Hippocampal formation (tissue), 2 donors: ENCODE results near the gene EHBP1.

Experiments used
- DNase-seq, 2 donors: peaks; one replicate each; lab custom pipeline; 2025; lab: John Stamatoyannopoulos, UW

Gene EHBP1

DNA sequence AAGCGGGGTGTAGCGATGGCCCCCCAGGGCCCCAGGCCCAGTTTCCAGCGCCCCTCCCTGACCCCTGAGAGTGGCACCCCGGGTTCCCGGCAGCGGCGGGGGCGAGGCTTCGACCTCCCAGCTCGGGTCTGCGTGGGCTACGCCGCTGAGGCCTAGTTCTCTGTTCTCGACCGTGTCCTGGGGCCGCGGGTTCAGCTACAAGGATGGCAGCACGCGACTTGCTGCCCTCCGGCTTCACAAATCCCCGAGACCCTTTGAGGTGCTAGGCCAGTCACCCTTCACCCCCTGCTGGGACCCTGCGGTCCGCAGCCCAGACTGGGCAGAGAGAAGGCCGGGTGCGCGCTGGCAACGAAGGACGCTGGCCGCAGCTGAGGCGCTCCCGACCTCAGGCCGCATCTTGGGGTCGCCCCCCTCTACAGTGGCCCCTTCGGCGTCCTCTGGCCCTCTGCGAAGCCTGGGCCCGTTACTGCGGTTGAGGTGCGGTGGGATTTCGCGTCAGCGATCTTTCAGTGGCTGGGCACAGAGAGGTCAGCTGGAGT, 346.4 kb downstream of the EHBP1 start:
- DNase-seq: no peak

- no peak for DNase-seq
Observed at GRCh38 chr2:63052411-63053080, 347.0 kb downstream of the EHBP1 start.

DNA sequence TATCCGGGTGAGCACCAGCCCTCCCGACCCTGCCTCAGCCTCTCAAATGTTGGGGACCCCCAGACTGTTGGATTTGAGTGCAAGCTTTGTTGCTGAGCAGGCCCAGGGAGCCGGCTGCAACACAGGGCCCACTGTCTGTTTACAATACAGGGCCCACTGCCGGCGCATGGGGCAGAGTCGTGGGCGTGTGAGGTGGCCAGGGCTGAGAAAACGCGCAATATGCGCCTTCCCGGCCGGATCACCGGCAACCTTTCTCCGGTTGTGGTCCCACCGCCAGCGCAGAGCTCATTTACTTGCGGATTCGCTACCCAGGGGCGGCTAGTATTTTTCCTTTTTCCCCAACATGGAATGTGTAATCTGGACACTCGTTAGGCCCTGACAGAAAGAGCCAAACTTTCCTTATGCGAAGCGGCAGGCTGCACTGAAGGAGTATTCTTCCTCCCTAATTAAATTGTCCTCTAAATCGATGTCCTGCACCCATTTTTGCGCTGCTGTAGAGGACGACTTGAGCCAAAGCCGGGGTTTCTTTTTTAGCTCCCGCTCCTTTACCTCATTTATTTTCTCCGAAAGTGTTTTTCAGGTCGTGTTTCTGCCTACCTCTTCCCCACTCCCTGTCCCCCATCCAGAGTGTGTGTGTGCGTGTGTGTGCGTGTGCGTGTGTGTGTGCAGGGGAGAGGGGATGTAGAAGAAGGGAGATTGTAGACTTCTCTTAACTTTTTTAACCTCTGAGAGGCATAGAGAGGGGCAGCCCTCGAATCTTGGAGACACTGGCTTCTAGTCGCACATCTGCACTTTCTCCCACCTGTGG, 347.8 kb downstream of the EHBP1 start:
- DNase-seq: no peak

DNA sequence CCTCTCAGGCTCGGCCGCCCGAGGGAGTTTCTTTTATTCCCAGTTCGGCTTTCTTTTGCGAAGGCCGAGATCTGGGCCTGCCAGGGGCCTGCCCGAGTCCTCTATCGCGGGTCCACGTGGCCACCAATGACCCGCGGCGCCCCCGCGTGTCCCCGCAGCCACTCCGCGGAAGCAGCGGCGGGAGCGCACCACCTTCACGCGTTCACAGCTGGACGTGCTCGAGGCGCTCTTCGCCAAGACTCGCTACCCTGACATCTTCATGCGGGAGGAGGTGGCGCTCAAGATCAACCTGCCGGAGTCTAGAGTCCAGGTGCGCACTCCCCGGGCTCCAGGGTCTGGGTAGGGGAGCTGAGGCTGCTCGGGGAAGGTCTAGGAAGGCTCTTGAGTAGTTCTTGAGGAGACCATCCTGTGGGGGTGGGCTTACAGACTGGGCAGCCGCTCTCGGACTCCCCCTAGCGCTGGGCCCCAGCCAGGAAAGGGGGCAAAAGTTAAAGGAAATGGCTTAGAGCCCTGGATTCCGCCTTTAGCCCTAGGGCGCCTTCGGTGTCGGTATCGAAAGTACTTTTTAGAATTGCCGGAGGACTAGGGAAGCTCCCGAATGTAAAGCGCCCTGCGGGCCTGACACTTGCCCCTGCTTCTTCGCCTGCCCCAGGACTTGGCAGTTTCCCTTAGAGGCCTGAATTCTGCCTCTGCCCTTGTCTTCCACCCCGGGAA, 348.5 kb downstream of the EHBP1 start:
- no peak for DNase-seq

GRCh38 chr2:63054841-63055225, 349.3 kb downstream of the EHBP1 start:
- no peak for DNase-seq

GRCh38 chr2:63055226-63056106, 350.0 kb downstream of the EHBP1 start:
- no peak for DNase-seq

- DNase-seq: no peak
Observed at GRCh38 chr2:63056107-63057050, 350.9 kb downstream of the EHBP1 start.

DNA sequence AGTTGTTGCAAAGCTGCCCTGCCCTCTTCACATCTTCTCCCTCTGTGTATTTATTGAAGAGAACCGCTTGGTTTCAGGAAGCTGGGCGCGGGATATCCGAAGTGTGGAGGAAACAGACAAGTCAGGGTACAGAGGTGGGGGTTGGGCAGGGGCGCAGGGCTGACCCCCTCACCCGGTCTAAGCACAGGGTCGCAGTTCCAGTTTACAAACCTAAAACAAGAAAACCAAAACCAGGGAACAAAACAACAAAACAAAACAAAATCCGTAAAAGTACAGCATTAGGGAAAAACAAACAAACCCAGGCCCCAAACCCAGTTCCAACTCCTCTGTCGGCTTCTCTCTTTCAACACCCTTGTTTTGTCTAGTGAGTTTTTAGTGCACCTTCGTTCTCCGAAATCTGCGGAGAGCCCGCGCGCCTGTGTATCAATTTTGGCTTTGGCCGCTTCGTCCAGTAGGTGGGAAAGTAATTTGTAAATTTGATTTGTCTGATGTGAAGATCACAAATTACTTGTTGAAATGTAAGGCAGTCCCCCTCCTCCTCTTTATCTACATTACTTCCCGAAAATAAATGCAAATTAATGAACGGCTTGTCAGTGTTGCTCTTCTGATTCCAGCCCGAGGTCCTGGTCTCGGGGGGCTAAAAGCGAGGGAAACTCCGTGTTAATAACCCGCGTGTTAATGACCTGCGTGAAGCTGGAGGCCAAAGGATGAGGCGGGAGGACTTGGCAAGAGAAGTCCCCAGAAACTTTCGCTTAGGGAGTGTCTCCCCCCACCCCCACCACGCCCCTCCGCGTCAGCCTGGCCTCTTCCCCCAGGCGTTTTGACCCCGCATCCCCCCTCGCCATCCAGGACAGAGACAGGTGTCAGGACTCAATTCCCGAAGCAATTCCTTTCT, 352.0 kb downstream of the EHBP1 start:
- DNase-seq: no peak

DNA sequence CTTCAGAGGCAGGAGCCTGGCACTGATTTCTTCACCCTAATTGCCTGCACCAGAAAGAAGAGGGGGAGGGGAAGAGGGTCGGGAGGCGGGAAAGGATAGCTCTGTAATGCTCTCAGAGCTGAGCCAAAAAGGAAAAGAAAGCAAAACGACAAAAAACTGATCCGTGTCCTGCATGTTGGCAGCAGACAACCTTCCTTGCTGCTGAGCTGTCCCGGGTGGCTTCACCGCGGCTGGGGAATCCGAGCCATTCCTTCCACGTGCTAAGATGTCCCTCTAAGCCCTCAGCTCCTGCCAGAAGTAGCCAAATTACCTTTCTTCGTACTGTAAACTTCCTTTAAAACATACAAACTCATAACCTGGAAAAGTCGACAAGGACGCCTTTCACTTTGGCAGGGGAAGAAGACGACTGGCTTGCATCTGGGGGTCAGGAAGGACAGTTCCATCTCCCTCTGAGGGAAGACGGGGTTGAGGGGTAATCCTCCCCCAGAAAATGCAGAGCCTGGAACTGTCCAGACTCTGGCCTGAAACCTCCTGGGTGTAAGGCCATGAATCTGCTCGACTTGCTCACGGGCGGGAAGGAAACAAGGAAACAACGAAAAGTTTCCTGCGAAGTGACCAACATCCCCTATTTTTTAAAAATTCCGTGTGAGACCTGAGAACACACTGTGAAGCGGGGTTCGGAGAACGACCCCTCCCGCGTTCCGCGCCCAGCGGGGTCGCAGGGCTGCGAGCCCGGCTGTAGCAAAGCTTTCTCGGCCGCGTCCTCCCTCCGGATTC, 352.8 kb downstream of the EHBP1 start:
- DNase-seq: no peak

DNA sequence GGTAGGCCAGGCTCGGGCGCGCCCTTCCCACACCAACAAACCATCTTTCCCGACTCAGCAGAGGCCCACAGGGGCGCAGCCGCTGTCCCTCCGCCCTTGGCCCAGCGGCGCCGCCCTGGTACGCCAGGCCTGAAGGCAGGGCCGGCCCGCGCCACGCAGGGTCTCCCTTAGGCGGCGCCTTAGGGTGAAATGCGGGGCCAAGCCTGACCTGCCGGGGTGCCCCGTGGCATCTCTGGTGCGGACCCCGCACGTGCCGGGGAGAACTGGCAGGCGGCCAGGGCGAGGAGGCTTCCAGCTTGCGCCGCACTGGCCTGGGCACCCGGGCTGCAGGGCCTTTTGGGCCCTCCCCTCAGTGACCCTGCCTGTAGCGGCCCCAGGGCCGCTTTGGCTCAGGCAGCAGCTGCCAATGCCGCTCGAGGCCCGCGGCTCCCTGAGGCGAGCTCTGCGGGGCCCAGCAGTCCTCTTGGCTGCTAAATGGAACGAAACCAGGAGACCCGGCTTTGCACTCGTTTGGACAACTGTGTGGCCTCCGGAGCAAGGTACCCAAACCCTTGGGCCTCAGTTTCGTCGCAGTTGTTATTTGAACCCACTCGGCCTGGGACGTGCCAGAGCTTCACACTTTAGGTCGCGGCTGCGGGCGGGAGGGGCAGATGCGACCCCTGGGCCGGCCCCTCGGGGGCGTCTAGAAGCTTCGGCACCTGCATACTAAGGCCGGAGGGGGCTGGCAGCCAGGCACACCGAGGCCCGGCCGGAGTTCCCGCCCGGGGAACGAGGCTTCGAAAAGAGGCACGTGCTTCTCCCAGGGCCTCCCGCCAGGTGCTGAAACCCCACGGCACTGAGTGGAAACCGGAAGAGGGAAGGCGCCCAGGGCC, 353.6 kb downstream of the EHBP1 start:
- no peak for DNase-seq

DNA sequence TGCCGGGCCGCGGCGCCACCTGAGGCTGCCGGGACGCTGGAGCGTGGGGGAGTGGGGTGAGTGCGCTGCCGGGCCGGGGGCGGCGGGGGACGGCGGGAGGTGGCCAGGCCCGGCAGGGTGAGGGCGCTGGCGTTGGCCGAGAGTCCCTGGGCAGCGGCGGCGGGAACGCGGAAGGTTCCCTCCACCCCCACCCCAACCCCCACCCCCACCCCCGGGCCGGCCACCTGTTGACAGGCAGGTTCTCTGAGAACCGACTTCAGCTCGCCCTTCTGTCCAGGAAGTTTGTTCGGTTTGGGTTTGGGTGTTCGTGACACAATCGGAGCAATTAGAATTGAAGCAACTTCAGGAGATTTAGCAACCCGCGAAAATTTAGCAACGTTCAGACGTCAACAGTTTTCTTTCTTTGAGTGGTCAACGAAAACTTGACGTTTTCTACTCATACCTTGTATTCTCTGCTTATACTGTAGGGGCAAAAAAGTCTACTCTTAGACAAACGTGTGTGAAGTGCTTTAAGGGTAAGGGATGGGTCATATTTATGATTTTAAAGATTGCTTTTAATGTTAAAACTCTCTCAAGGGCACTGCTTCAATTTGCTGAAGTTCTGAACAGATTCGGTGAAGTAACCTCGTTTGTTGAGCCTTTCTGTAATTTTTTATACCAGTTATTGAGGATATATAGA, 354.4 kb downstream of the EHBP1 start:
- DNase-seq: no peak

DNA sequence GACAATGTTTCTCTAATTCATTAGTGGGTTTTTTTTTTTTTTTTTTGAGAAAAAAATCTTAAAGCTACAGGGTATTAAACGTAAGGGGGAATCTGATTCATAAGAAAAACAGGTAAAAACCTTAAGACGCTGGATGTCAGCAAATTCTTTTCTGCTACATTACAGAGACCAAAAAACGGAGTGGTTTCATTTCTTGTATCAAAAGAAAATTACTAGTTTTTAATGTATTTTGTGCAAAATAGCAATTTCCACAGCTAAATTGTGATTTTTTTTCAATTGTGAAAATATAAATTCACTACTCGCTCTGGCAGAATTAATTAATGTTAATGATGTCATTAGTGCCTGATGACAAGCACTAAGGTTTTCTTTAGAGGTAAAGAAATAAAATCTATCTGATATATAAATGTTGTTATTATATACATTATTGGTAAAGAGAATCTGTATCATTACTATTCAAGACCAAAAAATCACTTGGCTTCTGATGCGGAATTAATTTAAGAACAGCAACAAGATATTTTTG, 355.0 kb downstream of the EHBP1 start:
- DNase-seq: no peak

GRCh38 chr2:63064197-63064596, 358.7 kb downstream of the EHBP1 start:
- no peak for DNase-seq

DNA sequence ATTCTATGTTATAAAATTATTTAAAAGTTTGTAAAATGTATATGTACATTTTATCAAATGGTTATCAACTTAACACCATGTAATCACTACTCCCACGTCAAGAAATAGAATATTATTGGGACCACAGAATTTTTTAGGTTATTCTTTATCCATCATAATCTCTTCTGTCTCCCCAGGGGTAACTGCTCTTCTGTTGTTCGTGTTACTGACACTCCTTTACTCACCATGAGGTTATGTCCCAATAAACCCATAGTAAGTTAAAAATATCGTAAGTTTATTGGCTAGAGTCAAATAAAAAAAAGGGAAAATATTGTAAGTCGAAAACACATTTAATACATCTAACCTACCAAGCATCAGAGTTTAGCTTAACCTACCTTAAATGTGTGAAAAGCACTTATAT, 359.1 kb downstream of the EHBP1 start:
- DNase-seq: no peak

GRCh38 chr2:63066265-63066664, 360.8 kb downstream of the EHBP1 start:
- no peak for DNase-seq

DNA sequence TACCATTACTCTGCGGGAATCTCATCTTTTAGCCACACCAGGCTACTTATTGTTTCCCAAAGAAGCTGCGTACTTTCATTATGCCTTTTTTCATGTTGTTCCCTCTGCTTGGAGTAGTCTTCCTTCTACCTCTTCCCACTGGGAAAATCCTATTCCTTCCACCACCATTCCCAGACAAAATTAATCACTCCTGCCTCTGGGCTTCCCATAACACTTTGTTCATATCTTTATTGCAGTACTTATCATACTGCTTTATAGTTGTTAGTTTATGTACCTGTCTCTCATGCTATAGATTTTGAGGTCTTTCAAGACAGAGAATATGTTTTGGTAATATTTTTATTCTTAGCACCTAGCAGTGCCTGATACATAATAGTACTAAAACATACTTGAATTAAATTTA, 361.3 kb downstream of the EHBP1 start:
- no peak for DNase-seq

DNA sequence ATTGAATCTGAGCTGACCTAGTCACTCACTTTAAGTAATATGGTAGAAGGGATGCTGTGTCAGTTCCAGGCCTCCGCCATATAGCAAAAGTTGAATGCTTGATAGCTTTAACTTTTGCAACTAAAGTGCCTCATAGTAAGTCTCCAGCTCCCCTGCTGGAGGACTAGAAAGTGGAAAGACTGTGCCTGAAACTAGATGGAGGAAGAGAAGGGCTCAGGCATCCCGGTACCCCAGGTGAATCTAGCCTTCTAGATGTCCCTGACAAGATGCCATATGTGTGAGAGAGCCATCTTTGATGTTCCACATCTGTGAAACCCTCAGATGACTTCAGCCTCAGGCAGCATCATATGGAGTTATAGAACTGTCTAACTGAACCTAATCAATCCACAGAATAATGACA, 366.2 kb downstream of the EHBP1 start:
- DNase-seq: no peak
